Activated gamma-delta T cell (primary cell): ENCODE results near the gene SYTL3.
"Not testable (repeated sequence)": the region's sequence is repeated elsewhere in the genome, so short reads cannot be mapped to it uniquely, and the experiment has no call there.

ENCODE experiments used
- DNase-seq: peaks from one replicate; lab custom pipeline; 2025; lab: John Stamatoyannopoulos, UW

SYTL3 gene

DNA sequence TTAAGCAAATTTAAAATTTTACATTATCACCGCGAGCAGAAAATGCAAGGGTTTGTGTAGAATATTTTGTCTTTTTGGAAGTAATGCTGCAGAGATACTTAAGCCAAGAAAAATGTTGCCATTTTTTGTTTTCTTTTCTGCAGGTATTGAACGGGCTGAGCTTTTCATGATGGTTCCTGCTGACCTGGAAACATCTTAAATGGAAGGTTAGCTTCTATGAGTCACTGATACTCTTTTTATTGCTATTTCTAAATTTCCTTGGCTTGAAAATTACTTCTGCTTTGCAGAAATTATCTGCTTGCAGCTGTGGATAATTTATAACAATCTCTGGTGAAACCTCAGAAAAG lies 12.7 kb downstream of the SYTL3 start:
- DNase-seq = no peak

DNA sequence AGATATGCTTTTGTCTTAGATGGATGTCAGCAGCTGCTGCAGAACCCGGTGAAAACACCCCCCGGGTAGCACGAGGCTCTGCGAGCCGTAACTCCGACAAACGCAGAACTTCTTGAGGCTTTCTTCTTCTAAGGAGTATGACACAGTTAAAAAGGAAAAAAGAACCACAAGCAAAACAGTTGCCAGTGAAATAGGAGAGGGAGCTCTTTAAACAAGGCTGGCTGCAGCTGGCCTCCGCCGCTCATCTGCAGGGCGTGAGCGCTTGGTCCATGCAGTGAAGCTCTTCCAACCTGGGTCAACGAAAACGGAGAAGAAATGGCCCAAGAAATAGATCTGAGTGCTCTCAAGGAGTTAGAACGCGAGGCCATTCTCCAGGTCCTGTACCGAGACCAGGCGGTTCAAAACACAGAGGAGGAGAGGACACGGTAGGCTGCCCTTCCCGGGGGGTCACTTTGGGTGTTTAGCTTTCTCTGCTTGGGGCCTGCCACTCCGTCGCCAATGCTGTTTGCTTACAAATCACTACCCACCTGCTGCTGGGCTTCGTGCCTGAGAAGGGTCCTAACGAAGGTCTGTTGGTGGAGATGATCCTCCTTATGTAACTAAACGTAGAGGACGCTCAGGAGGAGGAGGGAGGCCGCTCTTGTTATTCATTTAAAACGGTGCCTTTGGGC lies 13.2 kb downstream of the SYTL3 start:
- no peak for DNase-seq

DNA sequence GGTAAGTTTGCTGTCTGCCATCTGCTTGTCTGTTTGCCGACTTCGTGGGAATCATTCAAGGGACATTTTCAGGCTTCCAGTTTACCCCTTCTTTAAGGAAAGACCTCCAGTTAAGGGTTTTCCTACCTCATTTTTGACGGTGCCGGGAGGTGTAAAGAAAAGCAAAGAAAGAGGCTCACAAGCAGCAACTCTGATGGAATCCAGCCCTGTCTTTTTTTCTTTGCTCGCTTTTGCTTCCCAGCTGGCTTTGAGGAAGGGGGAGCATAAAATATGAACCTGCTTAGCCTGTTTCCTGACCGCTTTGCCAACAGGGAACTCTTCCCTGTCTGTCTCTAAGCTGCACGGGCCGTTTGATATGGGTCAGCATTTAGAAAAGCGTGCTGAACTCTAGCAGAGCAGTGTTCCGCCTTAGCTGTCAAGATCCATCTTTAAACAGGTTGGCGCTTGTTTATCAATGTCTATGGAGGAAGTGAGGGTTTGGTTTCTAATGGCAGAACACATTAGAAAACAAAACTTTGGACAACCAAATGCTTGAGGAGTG lies 13.8 kb downstream of the SYTL3 start:
- no peak for DNase-seq

DNA sequence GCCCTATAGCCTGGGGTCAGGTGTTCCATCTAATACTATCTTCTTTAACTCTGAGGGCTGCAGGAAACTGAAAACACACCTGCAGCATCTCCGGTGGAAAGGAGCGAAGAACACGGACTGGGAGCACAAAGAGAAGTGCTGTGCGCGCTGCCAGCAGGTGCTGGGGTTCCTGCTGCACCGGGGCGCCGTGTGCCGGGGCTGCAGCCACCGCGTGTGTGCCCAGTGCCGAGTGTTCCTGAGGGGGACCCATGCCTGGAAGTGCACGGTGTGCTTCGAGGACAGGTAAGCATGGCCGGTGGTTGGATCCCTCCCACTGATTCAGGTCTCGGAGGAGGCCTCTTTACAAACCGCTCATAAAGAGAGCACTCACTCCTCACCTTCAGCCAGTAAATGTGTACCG lies 15.5 kb downstream of the SYTL3 start:
- no peak for DNase-seq

DNA sequence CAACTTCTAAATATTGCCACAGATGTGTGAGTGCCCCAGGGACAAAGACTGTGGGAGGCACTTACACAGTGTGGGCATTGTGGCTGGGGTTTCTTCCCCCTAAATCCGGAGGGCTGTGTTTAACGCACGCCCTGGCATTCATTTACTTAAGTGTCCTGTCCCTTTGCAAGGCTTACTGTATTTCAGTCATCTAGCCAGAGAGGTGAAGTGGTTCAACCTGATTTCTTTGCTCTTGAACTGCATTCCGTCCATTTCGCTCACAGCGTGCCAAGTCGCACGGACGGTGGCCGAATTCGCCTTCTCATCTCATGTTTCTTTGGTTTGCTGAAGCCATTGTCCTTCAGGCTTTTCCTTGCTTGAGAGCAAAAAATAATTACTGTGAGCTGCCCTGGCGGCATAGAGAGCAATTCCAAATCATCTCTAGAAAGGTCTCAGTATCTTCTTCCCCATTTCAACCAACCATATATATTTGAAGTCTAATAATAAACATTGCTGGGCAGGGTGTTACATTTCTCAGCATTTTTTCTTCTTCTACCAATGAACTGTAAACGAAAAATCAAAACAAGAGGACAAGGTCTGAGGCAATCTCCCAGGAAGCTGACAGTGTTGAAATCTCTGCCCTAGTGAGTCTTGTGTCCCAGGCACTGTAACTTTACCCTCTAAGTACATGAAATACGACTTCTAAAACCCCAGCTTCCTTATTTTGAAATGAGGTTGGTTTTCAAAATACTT lies 16.9 kb downstream of the SYTL3 start:
- DNase-seq = no peak

DNA sequence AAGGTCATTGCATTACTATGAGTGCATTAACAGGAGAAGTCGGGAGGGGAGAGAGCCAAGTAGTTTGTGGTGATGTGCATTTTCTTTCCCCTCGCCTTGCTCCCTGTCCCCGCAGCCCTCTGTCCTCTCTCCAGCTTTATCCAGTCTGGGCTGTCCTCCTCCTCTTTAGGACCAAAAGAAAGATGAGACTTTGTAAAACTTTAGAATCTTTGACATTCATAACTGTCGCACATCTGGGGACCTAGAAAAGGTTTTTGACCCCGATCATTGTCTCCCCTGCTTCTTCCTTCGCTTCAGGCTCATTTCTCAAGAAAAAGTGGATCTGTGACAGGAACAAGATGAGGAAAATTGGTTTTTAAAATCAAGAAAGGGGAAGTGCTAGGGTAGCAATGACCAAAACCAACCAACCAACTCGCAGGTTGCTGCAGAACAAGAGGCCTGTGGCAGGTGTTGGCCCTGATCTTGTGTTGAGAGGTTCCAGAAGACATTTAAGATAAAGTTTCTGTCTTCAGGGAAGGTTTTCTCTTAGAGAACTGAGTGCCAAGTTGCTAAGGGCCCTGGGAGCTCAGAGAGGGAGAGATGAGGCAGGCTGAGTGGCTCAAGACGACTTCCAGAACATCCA lies 17.6 kb downstream of the SYTL3 start:
- no peak for DNase-seq

DNA sequence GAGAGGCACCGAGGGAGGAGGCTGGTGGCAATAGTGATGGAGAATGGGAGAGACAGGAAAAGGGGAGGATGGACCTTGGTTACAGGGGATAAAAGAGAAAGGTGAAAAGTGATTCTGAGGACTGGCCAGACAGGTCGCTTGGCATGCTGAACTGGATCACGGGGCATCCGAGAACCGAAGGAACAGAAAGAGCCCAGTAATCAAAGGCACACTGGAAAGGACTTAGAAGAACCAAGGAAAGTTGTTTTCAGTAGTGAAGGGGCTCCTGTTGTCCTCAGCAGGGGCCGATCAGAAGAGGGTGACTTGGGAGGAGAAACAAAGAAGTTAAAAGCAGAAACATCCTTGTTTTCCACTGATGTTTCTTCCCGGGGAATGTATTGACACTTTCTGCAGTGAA lies 18.9 kb downstream of the SYTL3 start:
- DNase-seq = no peak

- no peak for DNase-seq
Observed at GRCh38 chr6:158669145-158670035, 19.5 kb downstream of the SYTL3 start.

- DNase-seq = not testable (repeated sequence)
Observed at GRCh38 chr6:158672119-158672518, 22.3 kb downstream of the SYTL3 start.

DNA sequence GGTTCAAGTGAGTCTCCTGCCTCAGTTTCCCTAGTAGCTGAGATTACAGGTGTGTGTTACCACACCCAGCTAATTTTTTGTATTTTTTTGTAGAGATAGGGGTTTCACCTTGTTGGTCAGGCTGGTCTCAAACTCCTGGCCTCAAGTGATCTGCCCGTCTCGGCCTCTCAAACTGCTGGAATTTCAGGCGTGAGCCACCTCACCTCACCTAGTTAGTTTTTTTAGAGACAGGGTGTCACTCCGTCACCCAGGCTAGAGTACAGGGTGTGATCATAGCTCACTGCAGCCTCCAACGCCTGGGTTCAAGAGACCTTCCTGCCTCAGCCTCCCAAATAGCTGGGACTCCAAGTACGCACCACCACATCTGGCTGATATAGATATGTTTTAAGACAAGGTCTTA lies 22.9 kb downstream of the SYTL3 start:
- no peak for DNase-seq

- DNase-seq = no peak
Observed at GRCh38 chr6:158674342-158675131, 24.7 kb downstream of the SYTL3 start.

- DNase-seq = not testable (repeated sequence)
Observed at GRCh38 chr6:158677094-158677493, 27.2 kb downstream of the SYTL3 start.

DNA sequence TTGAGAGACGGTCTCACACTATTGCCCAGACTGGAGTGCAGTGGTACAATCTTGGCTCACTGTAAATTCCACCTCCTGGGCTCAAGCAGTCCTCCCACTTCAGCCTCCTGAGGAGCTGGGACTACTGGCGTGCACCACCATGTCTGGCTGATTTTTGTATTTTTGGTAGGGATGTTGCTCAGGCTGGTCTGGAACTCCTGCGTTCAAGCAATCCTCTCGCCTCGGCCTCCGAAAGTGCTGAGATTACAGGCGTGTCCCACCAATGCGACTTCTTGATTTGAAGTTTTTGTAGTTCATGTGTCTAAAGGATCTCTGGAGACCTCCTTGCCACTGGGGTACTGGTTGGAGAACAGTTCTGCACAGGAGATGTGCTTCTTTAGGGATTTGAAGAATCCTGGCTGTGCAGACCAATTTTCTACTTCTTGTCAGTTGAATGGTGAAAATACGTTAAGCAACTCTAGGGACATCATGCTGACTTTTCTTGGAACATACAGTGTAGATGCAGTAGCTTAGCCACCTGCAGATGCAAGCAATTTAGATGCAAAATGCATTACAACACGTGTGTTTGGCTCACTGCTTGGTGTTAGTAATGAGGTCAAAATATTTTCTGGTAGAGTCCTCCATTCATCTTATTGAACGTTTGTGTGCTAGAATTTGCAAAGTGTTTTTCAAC lies 28.2 kb downstream of the SYTL3 start:
- DNase-seq = no peak

DNA sequence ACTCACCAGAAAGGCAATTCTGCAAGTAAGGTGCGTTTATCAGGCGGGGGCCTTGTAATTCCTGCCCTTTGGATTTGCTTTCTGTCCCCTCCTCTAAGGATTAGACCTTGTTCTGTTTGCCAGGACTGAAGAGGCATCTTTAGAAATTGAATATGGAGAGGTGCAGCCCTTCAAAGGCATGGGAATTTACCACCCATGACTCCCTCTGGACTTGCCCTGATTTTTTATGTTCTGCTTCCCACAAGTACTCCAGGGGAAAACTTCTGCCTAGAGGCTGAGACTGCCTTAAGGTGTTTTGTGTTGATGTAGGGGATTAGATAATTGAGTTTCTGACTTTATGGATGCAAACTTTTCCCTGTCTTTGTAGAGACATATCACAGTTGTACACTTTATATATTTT lies 30.2 kb downstream of the SYTL3 start:
- no peak for DNase-seq

DNA sequence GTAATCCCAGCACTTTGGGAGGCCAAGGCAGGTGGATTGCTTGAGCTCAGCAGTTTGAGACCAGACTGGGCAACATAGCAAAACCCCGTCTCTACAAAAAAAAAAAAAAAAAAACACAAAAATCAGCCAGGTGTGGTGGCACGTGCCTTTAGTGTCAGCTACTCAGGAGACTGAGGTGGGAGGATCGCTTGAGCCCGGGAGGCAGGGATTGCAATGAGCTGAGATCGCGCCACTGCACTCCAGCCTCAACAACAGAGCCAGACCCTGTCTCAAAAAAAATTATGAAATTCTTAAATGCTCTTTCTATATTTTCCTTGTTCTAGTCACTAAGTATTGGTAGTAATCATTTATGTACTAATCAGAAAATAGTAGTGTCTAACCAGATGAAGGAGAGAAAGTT lies 30.6 kb downstream of the SYTL3 start:
- DNase-seq = no peak

DNA sequence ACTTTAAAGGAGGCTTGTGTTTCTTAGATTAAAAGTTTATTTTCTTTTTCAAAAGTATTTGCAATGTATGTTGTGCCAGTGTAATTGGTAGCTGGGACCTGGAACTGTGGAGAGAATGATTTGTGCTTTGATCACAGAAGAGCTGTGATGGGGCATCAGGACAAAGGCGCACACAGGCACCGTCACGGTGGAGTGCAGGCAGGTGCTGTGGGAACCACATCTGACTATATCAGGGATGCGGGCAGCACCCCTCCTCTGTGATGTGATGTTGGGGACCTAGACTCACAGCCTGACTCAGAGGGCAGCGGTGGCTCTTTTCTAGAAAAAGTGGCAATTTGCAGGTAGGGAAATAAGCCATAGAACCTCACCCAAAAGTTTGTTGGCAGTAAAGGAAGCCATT lies 34.5 kb downstream of the SYTL3 start:
- DNase-seq = no peak

DNA sequence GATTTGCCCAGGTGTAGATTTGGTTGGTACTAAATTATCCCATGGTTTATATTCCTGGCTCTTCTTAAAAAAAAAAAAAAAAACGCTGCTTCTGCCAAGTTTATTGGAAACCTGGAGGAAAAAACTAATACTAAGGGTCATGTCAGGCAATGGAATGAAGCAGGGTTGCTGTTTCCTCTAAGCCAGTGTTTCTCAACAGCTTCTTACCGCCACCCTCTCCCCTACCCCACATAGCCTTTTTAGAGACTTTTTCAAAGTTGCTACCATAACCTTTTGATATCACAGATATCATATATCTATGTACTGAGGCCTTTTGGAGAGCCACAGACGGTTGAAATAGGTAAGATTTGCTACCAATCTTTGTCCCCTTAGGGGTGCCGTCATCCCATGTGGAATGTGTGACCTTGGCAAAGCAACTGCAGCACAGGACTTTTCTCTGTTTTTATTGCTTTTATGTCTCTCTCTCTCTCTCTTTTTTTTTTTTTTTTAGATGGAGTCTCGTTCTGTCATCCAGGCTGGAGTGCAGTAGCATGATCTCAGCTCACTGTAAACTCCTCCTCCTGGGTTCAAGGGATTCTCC lies 35.0 kb downstream of the SYTL3 start:
- DNase-seq = no peak

DNA sequence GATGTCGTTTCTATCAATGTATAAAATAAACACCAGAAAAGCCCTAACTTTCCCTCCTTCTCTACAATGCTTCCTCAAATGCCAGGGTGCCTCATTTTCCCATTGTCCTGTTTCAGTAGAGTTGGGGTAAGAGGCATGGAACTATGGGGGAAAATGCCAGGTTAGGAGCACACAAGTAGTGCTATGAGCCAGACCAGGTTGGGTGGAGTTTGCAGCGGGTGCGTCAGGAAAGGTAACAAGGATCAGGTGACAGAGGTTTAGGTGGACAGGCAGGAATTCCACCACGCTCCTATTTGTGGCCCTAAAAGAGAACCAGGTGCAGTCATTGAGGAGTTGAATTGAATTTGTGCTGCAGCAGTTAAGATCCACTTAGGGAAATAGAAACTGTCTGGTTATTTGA lies 36.5 kb downstream of the SYTL3 start:
- DNase-seq = no peak

GRCh38 chr6:158686791-158687381 lies 37.0 kb downstream of the SYTL3 start:
- DNase-seq = no peak

GRCh38 chr6:158687506-158687905 lies 37.7 kb downstream of the SYTL3 start:
- no peak for DNase-seq
